OCI-LY7 (cell line): ENCODE data around the gene ZNF35. TPM values are rescaled to one million over a fixed set of nuclear protein-coding genes. Genes with fewer than 3 reads are reported as not detected.
A peak's percentile ranks its signal among the peaks of the same experiment; 100 is the strongest.

ENCODE experiments used
- BruUV-seq: library from RNA; stranded (reverse); fragments of 400-500 nt; replicated peaks from 2 replicates; lab custom pipeline; 2021; lab: Mats Ljungman, UMichigan
- CTCF ChIA-PET: fragments of 300-600 bp; sonication (Branson Sonifier 250); formaldehyde crosslinking; loops from one replicate; lab custom pipeline; 2022; ENCODE audit warnings: antibody characterized with exemption; ENCODE audit not compliant: unreplicated experiment; lab: Charles Lee
- POLR2A ChIA-PET: fragments of 300-600 bp; sonication (Branson Sonifier 250); formaldehyde crosslinking; loops from one replicate; lab custom pipeline; 2022; ENCODE audit warnings: antibody characterized with exemption; lab: Charles Lee
- DNase-seq: peaks from one replicate; pipeline ENCODE4 v3.0.0-alpha.2; 2015; ENCODE audit warnings: low spot score
- H2AFZ ChIP-seq: fragments of 200-600 bp; sonication (generic), shearing (Covaris generic); 2 replicates; pipeline ENCODE4 v1.6.1; 2014; ENCODE audit warnings: mild to moderate bottlenecking, antibody characterized with exemption, low read length, moderate library complexity
- H3K27ac ChIP-seq: fragments of 200-600 bp; sonication (generic); 2 replicates; pipeline ENCODE4 v1.5.1; 2014; ENCODE audit warnings: mixed run types, low read depth, mild to moderate bottlenecking, moderate library complexity, low read length, inconsistent platforms; ENCODE audit not compliant: poor library complexity, severe bottlenecking
- H3K36me3 ChIP-seq: fragments of 200-600 bp; sonication (generic); 2 replicates; pipeline ENCODE4 v1.6.1; 2014; ENCODE audit warnings: mild to moderate bottlenecking, antibody characterized with exemption, low read length, moderate library complexity, mixed read lengths; ENCODE audit not compliant: insufficient read depth
- H3K4me1 ChIP-seq: fragments of 200-600 bp; sonication (generic); 2 replicates; pipeline ENCODE4 v1.5.1; 2014; ENCODE audit warnings: mild to moderate bottlenecking, low read length; ENCODE audit not compliant: insufficient read depth, poor library complexity, severe bottlenecking
- H3K4me2 ChIP-seq: fragments of 200-600 bp; sonication (generic); 2 replicates; pipeline ENCODE4 v1.6.1; 2014; ENCODE audit warnings: mild to moderate bottlenecking, low read length
- H3K4me3 ChIP-seq: fragments of 200-600 bp; sonication (generic); 2 replicates; pipeline ENCODE4 v1.5.1; 2014; ENCODE audit warnings: mild to moderate bottlenecking, low read depth, low read length; ENCODE audit not compliant: poor library complexity, severe bottlenecking
- H3K79me2 ChIP-seq: fragments of 200-600 bp; sonication (generic); 2 replicates; pipeline ENCODE4 v1.6.1; 2016; ENCODE audit warnings: low read depth, mild to moderate bottlenecking, low read length, moderate library complexity, mixed read lengths; ENCODE audit not compliant: insufficient read depth
- H3K9me2 ChIP-seq: fragments of 200-600 bp; sonication (generic); 2 replicates; pipeline ENCODE4 v1.6.1; 2016; ENCODE audit warnings: mild to moderate bottlenecking, low read length, mixed read lengths; ENCODE audit not compliant: insufficient read depth
- H3K9me3 ChIP-seq: fragments of 200-600 bp; sonication (generic); 2 replicates; pipeline ENCODE4 v1.6.1; 2014; ENCODE audit warnings: mild to moderate bottlenecking, mixed run types, low read length, mixed read lengths
- H4K20me1 ChIP-seq: fragments of 200-600 bp; sonication (generic); 2 replicates; pipeline ENCODE4 v1.6.1; 2014; ENCODE audit warnings: mild to moderate bottlenecking, antibody characterized with exemption, low read length, moderate library complexity, mixed read lengths; ENCODE audit not compliant: insufficient read depth
- EZH2phosphoT487 ChIP-seq: fragments of 200-600 bp; sonication (generic); IDR thresholded peaks from 2 replicates; pipeline ENCODE4 v1.6.1; 2018; ENCODE audit warnings: low read depth, borderline replicate concordance, mild to moderate bottlenecking, mixed run types, antibody characterized with exemption, low read length, moderate library complexity, mixed read lengths
- intact Hi-C: fragments of 100-400 bp; cut with micrococcal nuclease; formaldehyde crosslinking; loops from one replicate; pipeline ENCODE4 v1.10.0; 2022; ENCODE audit not compliant: unreplicated experiment
- total RNA-seq, 2 experiments: library from RNA; depleted of rRNA in 1 of 2; stranded (reverse); fragments of >200 nt in 1 of 2; shearing (Covaris generic) in 1 of 2; gene quantifications; 2 replicates each; pipeline ENCODE4 v1.2.3, GENCODE V29; 2014 to 2022
- TF ChIP-seq, protein P1 (sequence below): fragments of 200-600 bp; sonication (generic); conservative IDR thresholded peaks from 2 replicates; pipeline ENCODE4 v1.5.1; 2014; ENCODE audit warnings: mild to moderate bottlenecking, antibody characterized with exemption, low read length, moderate library complexity, mixed read lengths

Gene ZNF35
- total RNA-seq, 2 experiments from 2014 or later: 8.6 to 9.0 TPM

- POLR2A ChIA-PET: no interaction called here
Measured at GRCh38 chr3:44659015-44659414, 10.5 kb downstream of the ZNF35 start.

GRCh38 chr3:44659434-44659833 lies 10.9 kb downstream of the ZNF35 start:
- no peaks in the 10 kb centered on the region for H3K4me1 ChIP-seq
- no peaks in the 10 kb centered on the region for H3K79me2 ChIP-seq
- TF ChIP-seq, protein P1, sequence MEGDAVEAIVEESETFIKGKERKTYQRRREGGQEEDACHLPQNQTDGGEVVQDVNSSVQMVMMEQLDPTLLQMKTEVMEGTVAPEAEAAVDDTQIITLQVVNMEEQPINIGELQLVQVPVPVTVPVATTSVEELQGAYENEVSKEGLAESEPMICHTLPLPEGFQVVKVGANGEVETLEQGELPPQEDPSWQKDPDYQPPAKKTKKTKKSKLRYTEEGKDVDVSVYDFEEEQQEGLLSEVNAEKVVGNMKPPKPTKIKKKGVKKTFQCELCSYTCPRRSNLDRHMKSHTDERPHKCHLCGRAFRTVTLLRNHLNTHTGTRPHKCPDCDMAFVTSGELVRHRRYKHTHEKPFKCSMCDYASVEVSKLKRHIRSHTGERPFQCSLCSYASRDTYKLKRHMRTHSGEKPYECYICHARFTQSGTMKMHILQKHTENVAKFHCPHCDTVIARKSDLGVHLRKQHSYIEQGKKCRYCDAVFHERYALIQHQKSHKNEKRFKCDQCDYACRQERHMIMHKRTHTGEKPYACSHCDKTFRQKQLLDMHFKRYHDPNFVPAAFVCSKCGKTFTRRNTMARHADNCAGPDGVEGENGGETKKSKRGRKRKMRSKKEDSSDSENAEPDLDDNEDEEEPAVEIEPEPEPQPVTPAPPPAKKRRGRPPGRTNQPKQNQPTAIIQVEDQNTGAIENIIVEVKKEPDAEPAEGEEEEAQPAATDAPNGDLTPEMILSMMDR: no peak
- TF ChIP-seq EZH2phosphoT487: no peak
- CTCF ChIA-PET: no interaction called here
- no TSS peak for BruUV-seq
- no peak overlapping the region for H2AFZ ChIP-seq
- no peak overlapping the region for H3K4me3 ChIP-seq
- no peak overlapping the region for H3K4me2 ChIP-seq
- no peak overlapping the region for H3K27ac ChIP-seq
- DNase-seq: no peak
- POLR2A ChIA-PET: no interaction called here
- intact Hi-C loops: no loop called here
- H3K36me3 ChIP-seq: peaks cover 61% of the 10 kb centered on the region
- H3K9me2 ChIP-seq: no peaks in the 10 kb centered on the region
- H3K9me3 ChIP-seq: no peaks in the 10 kb centered on the region
- H4K20me1 ChIP-seq: no peaks in the 10 kb centered on the region

More at GRCh38 chr3:44659015-44659414, 10.5 kb downstream of the ZNF35 start:
- CTCF ChIA-PET: interaction anchor here (0.6 kb wide), 1 partner anchor 230 kb away, joined by 3 read pairs; no protein-coding TSS in a partner anchor
- peaks cover 65% of the 10 kb centered on the region for H3K36me3 ChIP-seq
- H3K4me1 ChIP-seq: no peaks in the 10 kb centered on the region
- H3K9me2 ChIP-seq: no peaks in the 10 kb centered on the region
- H3K79me2 ChIP-seq: no peaks in the 10 kb centered on the region
- H4K20me1 ChIP-seq: no peaks in the 10 kb centered on the region
- H3K9me3 ChIP-seq: no peaks in the 10 kb centered on the region
- no peak overlapping the region for H3K4me2 ChIP-seq
- BruUV-seq: TSS peak; percentile 19
- intact Hi-C loops: no loop called here
- TF ChIP-seq EZH2phosphoT487: no peak
- TF ChIP-seq, protein P1: no peak
- H2AFZ ChIP-seq: no peak overlapping the region
- no peak for DNase-seq
- no peak overlapping the region for H3K4me3 ChIP-seq
- no peak overlapping the region for H3K27ac ChIP-seq

GRCh38 chr3:44661189-44661588 lies 12.7 kb downstream of the ZNF35 start:
- no peak overlapping the region for H3K4me2 ChIP-seq
- intact Hi-C loops: no loop called here
- H3K79me2 ChIP-seq: no peaks in the 10 kb centered on the region
- DNase-seq: peak; percentile 12
- TF ChIP-seq, protein P1: peak; percentile 51
- no peak for TF ChIP-seq EZH2phosphoT487
- H3K9me2 ChIP-seq: no peaks in the 10 kb centered on the region
- no peak overlapping the region for H2AFZ ChIP-seq
- H4K20me1 ChIP-seq: no peaks in the 10 kb centered on the region
- no peaks in the 10 kb centered on the region for H3K9me3 ChIP-seq
- no peak overlapping the region for H3K4me3 ChIP-seq
- peaks cover 50% of the 10 kb centered on the region for H3K36me3 ChIP-seq
- ChIA-PET CTCF (no interaction called here), POLR2A (no interaction called here)
- H3K27ac ChIP-seq: no peak overlapping the region
- BruUV-seq: no TSS peak
- no peaks in the 10 kb centered on the region for H3K4me1 ChIP-seq
